Neural cell (in vitro differentiated cells): ENCODE measurements around the gene DENND10. TPM values are rescaled to one million over a fixed set of nuclear protein-coding genes. Genes with fewer than 3 reads are reported as not detected.

Source experiments
- H2AFZ ChIP-seq: fragments of 200-600, 300-800 bp; sonication (generic), shearing (Covaris generic); 2 replicates; pipeline ENCODE4 v1.6.0; 2014; ENCODE audit warnings: low read depth, mild to moderate bottlenecking, antibody characterized with exemption, low read length, moderate library complexity
- H3F3A ChIP-seq: fragments of 200-600 bp; shearing (Covaris generic); 2 replicates; pipeline ENCODE4 v1.6.1; 2016; ENCODE audit warnings: mild to moderate bottlenecking, moderate library complexity, mixed read lengths, antibody characterized with exemption, low read length; ENCODE audit not compliant: insufficient read depth, poor library complexity, severe bottlenecking
- H3K27ac ChIP-seq: fragments of 200-600, 300-800 bp; sonication (generic), shearing (Covaris generic); 2 replicates; pipeline ENCODE4 v1.5.1; 2014; ENCODE audit warnings: mild to moderate bottlenecking, low read length, moderate library complexity
- H3K27me3 ChIP-seq: fragments of 300-800, 200-600 bp; sonication (generic), shearing (Covaris generic); 2 replicates; pipeline ENCODE4 v1.6.0; 2014; ENCODE audit warnings: mild to moderate bottlenecking, low read depth, low read length, moderate library complexity; ENCODE audit not compliant: insufficient read depth
- H3K36me3 ChIP-seq: fragments of 300-800, 200-600 bp; sonication (generic), shearing (Covaris generic); 2 replicates; pipeline ENCODE4 v1.5.1; 2014; ENCODE audit warnings: mild to moderate bottlenecking, antibody characterized with exemption, low read length, moderate library complexity; ENCODE audit not compliant: insufficient read depth
- H3K4me2 ChIP-seq: fragments of 300-800, 200-600 bp; sonication (generic), shearing (Covaris generic); 2 replicates; pipeline ENCODE4 v1.6.0; 2014; ENCODE audit warnings: mild to moderate bottlenecking, low read length
- H3K4me3 ChIP-seq: fragments of 300-800, 200-600 bp; sonication (generic), shearing (Covaris generic); 2 replicates; pipeline ENCODE4 v1.5.1; 2014; ENCODE audit warnings: mild to moderate bottlenecking, low read length, moderate library complexity
- H3K79me2 ChIP-seq: fragments of 200-600 bp; shearing (Covaris generic); replicated peaks from 2 replicates; pipeline ENCODE4 v1.6.0; 2014; ENCODE audit warnings: mild to moderate bottlenecking, low read length, moderate library complexity; ENCODE audit not compliant: insufficient read depth
- H3K9ac ChIP-seq: fragments of 300-800, 200-600 bp; sonication (generic), shearing (Covaris generic); 2 replicates; pipeline ENCODE4 v1.6.1; 2016; ENCODE audit warnings: mild to moderate bottlenecking, low read length, mixed read lengths
- H3K9me2 ChIP-seq: fragments of 200-600 bp; shearing (Covaris generic); 2 replicates; pipeline ENCODE4 v1.6.1; 2016; ENCODE audit warnings: mild to moderate bottlenecking, low read length, mixed read lengths; ENCODE audit not compliant: insufficient read depth
- H3K9me3 ChIP-seq: fragments of 200-600, 300-800 bp; sonication (generic), shearing (Covaris generic); 2 replicates; pipeline ENCODE4 v1.6.1; 2016; ENCODE audit warnings: mild to moderate bottlenecking, mixed run types, low read length, moderate library complexity, mixed read lengths
- H4K20me1 ChIP-seq: fragments of 200-600 bp; shearing (Covaris generic); 2 replicates; pipeline ENCODE4 v1.6.1; 2016; ENCODE audit warnings: mild to moderate bottlenecking, mixed run types; ENCODE audit not compliant: insufficient read depth
- EP300 ChIP-seq: fragments of 450-650 bp; conservative IDR thresholded peaks from 2 replicates; pipeline ENCODE4 v1.6.1; 2014; ENCODE audit warnings: antibody characterized with exemption, mild to moderate bottlenecking, moderate library complexity; ENCODE audit not compliant: poor library complexity, severe bottlenecking
- POLR2AphosphoS5 ChIP-seq: IDR thresholded peaks from 2 replicates; pipeline ENCODE4 v1.6.1; 2012
- RAD21 ChIP-seq: fragments of 450-650 bp; conservative IDR thresholded peaks from 2 replicates; pipeline ENCODE4 v1.6.1; 2014; ENCODE audit warnings: antibody characterized with exemption, mild to moderate bottlenecking, moderate library complexity
- REST ChIP-seq: IDR thresholded peaks from 2 replicates; pipeline ENCODE4 v1.6.1; 2012; ENCODE audit warnings: borderline replicate concordance
- SMC3 ChIP-seq: fragments of 450-650 bp; conservative IDR thresholded peaks from 2 replicates; pipeline ENCODE4 v1.6.1; 2014; ENCODE audit warnings: antibody characterized with exemption, mild to moderate bottlenecking, moderate library complexity; ENCODE audit not compliant: poor library complexity
- TAF1 ChIP-seq: IDR thresholded peaks from 2 replicates; pipeline ENCODE4 v1.6.1; 2012; ENCODE audit warnings: low read depth
- polyA plus RNA-seq: library from polyadenylated mRNA; depleted of rRNA; stranded (reverse); fragments of >200 nt; gene quantifications from 2 replicates; pipeline ENCODE4 v1.2.3, GENCODE V29; 2014
- TF ChIP-seq, protein P1 (sequence below): fragments of 450-650 bp; IDR thresholded peaks from 2 replicates; pipeline ENCODE4 v1.5.1; 2014; ENCODE audit warnings: antibody characterized with exemption, mild to moderate bottlenecking, moderate library complexity; ENCODE audit not compliant: poor library complexity, severe bottlenecking

The DENND10 gene
- polyA plus RNA-seq, 1 donor from 2014 or later: 81.6 TPM

DNA sequence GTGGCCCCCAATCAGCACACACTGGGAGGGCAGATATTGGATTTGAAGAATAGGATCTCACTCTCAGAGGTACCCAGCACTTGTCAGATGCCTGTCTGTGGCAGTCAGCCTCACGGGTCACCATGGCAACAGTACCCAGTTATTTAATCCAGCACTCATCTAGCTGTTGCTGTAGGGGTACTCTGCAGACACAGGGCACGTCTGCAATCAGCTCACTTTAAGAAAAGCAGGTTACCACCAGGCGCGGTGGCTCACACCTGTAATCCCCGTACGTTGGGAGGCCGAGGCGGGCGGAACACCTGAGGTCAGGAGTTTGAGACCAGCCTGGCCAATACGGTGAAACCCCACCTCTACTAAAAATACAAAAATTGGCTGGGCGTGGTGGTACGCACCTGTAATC, 49.7 kb downstream of the DENND10 start:
- Histone ChIP-seq H3F3A (no peaks in the 10 kb centered on the region), H3K9me2 (no peaks in the 10 kb centered on the region), H4K20me1 (no peaks in the 10 kb centered on the region), H3K27ac (no peak overlapping the region), H3K4me3 (no peak overlapping the region), H3K36me3 (no peaks in the 10 kb centered on the region), H2AFZ (no peak overlapping the region), H3K9me3 (no peaks in the 10 kb centered on the region), H3K27me3 (no peaks in the 10 kb centered on the region), H3K4me2 (no peak overlapping the region), H3K79me2 (no peaks in the 10 kb centered on the region), H3K9ac (no peak overlapping the region)
- TF ChIP-seq REST: no peak
- TF ChIP-seq TAF1: no peak
- TF ChIP-seq, protein P1, sequence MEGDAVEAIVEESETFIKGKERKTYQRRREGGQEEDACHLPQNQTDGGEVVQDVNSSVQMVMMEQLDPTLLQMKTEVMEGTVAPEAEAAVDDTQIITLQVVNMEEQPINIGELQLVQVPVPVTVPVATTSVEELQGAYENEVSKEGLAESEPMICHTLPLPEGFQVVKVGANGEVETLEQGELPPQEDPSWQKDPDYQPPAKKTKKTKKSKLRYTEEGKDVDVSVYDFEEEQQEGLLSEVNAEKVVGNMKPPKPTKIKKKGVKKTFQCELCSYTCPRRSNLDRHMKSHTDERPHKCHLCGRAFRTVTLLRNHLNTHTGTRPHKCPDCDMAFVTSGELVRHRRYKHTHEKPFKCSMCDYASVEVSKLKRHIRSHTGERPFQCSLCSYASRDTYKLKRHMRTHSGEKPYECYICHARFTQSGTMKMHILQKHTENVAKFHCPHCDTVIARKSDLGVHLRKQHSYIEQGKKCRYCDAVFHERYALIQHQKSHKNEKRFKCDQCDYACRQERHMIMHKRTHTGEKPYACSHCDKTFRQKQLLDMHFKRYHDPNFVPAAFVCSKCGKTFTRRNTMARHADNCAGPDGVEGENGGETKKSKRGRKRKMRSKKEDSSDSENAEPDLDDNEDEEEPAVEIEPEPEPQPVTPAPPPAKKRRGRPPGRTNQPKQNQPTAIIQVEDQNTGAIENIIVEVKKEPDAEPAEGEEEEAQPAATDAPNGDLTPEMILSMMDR: no peak

DNA sequence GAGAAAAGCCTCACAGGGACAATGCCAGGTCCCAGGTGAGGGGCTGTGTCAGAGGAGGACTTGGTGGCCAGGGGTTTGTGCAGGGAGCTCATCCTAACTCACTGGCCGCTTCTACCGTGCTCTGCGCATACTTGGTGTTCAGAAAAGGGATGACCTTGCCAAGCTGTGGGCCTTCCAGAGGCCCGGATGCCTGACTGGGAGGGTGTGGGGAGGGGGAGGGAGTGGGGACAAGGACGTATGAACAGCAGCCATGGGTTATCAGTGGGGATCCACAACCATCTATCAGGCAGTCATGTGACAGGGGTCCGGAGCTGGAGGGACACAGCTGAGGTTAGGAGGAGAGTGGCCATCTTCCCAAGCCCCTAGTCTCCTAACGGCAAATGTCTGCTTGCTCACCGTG, 55.4 kb downstream of the DENND10 start:
- H3K4me2 ChIP-seq: no peak overlapping the region
- no peak overlapping the region for H3K9ac ChIP-seq
- H3K9me3 ChIP-seq: no peaks in the 10 kb centered on the region
- no peak overlapping the region for H3K4me3 ChIP-seq
- H3K27me3 ChIP-seq: no peaks in the 10 kb centered on the region
- TF ChIP-seq SMC3 (no peak), RAD21 (no peak), POLR2AphosphoS5 (no peak), REST (no peak), EP300 (no peak)
- TF ChIP-seq, protein P1: no peak
- no peaks in the 10 kb centered on the region for H3K79me2 ChIP-seq
- no peaks in the 10 kb centered on the region for H3F3A ChIP-seq
- H2AFZ ChIP-seq: no peak overlapping the region
- no peaks in the 10 kb centered on the region for H4K20me1 ChIP-seq
- H3K9me2 ChIP-seq: no peaks in the 10 kb centered on the region
- no peak overlapping the region for H3K27ac ChIP-seq
- H3K36me3 ChIP-seq: no peaks in the 10 kb centered on the region
